NAMALWA (cell line): ENCODE results near the gene N4BP3.
A peak's percentile ranks its signal among the peaks of the same experiment; 100 is the strongest.
"Not testable (repeated sequence)": the region's sequence is repeated elsewhere in the genome, so short reads cannot be mapped to it uniquely, and the experiment has no call there.

Source experiments
- DNase-seq: peaks from one replicate; pipeline ENCODE4 v3.0.0-alpha.2; 2015; ENCODE audit warnings: low spot score

N4BP3 gene

GRCh38 chr5:178113141-178113787 lies at the start of gene N4BP3:
TSS of gene N4BP3 (plus strand) at chr5:178113532. CDS start at chr5:178119584, 6,052 bp downstream.
- DNase-seq, result peak; percentile 91

- DNase-seq, result no peak
Measured at GRCh38 chr5:178067755-178068154, 45.6 kb upstream of the N4BP3 start.

DNA sequence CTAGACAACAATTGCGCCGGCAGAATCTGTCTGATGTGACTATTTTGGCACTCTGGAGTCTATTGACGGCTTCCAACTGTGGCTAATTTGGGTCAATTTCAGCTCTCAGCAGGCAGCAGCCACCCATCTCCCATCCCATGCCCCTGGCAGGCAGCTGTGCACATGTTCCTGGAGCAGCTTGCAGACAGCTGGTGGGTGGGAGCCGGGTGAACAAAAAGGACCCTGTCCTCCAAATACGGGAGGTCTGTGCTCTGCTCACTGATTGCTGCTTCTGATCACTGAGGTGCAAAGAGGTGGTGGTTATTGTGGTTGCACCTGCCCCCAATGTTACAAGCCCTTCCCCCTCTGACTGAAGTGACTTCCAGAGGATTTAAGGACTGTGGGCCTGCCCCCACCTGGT lies 45.0 kb upstream of the N4BP3 start:
- peak; percentile 89 for DNase-seq

DNA sequence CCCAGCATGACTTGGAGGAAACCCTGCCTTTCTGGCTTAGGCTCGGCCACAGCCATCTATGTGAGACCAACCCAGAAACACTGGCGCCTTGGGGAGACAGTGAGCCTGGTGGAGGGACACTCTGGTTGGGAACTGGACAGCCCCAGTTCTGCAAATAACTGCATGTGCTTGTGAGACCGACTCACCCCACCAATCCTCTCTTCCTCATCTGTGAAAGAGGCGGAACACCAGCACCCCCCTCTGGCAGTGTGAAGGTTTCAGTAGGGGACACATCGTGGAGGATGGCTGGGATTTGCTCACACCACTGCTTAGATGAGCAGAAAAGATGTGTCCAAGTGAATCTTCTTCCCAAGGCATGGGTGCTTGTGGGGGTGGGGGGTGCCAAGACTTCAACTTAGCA lies 43.4 kb upstream of the N4BP3 start:
- DNase-seq, result peak; percentile 86

- no peak for DNase-seq
Measured at GRCh38 chr5:178071108-178071507, 42.2 kb upstream of the N4BP3 start.

DNA sequence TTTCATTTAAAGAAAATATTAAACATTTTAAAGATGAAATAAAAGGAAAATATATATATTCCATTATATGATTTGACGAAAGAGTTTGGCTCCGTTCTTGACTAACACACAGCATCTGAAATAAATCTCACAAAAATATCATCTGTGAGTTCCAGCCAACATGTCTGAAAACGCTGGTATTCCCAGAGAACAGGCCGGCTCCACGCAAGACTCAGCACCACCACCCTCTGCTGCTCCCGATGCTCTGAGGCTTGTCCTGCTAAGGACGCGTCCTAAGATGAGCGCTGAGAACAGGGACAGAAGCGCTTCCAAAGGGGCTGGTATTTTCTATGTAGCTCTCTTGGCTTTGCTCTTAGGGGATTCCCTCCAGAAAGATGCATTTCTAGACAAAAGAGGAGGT lies 40.6 kb upstream of the N4BP3 start:
- DNase-seq, result no peak

DNA sequence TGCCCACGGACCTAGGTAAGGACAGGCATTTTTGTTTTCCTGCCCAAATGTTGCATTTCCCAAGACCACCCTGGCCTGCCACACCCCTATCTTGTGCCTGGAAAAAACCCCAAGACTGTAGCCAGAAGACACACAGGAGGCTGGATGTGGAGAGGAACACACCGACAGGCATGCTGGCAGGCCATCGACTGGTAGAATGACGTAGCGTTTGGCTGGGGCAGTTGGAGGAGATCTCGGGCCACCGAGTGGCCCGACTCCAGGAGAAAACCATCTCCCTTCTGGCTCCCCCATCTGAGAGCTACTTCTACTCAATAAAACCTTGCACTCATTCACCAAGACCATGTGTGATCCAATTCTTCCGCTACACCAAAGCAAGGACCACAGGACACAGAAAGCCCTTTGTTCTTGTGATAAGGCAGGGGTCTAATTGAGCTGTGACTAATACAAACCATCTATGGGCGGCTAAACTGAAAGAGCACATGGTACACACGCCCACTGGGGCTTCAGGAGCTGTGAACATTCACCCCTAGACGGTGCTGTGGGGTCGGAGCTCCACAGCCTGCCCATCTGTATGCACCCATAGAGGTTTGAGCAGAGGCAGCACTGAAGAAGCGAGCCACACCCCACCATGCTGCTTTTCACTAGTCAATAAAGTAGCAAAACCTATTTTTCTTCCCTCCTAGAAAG lies 38.9 kb upstream of the N4BP3 start:
- peak; percentile 73 for DNase-seq

DNA sequence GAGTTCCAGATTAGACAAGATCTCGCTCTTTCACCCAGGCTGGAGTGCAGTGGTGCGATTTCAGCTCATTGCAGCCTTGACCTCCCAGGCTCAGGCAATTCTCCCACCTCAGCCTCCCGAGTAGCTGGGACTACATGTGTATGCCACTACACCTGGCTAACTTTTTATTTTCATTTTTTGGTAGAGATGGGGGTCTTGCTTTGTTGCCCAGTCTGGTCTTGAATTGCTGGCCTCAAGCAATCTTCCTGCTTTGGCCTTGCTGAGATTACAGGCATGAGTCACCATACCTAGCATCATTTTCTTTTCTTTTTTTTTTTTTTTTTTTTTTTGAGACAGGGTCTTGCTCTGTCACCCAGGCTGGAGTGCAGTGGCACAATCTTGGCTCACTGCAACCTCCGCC lies 36.4 kb upstream of the N4BP3 start:
- DNase-seq, result not testable (repeated sequence)

DNA sequence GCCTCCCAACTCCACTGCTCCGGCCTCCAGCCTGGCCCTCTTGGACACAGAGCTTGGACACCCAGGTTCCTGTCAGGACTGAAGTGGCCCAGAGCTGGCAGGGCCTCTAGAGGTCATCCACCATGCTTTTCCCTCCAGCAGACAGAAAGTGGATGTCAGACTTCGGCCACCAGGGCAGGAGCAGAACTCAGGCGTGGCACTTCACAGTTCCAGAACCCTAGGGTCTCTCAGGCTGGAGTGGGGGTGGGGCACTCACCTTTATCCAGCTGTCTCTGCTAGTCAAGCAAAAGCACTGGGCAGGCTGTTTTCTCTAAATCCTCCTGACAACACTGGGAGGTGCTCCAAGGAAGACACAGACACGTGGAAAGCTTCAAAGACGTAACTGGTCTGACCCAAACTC lies 35.6 kb upstream of the N4BP3 start:
- DNase-seq, result no peak

GRCh38 chr5:178078197-178079010 lies 34.9 kb upstream of the N4BP3 start:
- DNase-seq, result no peak

- DNase-seq, result no peak
Measured at GRCh38 chr5:178080056-178080455, 33.3 kb upstream of the N4BP3 start.

GRCh38 chr5:178080618-178081410 lies 32.5 kb upstream of the N4BP3 start:
- no peak for DNase-seq

DNA sequence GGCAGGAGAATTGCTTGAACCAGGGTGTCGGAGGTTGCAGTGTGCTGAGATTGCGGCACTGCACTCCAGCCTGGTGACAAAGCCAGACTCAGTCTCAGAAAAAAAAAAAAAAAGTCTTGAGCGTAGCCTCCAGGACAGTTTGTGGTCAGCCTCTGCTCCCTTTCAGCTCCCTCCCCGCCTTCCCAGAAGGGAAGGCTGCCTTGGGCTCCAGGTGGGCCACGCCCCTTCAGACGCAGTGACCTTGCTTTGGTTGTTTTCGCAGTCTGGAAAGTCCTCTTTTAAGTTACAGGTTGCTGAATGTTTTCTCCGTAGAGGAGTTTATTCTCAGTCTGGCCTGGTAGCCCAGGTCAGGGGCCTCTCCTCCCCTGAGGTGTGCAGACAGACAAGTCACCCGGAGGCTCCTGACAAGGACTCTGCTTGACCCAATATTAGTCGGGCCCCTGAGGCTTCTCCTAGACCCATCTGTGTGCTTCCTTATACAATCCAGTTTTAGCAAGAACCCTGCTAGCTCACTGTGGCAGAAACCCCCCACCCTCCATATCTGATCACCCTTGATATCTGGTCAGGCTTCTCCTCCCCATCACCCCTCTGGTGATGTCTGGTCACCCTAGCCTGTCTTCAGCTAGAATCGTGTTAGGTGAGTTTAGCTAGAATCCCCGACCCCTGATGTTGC lies 31.6 kb upstream of the N4BP3 start:
- DNase-seq, result no peak

DNA sequence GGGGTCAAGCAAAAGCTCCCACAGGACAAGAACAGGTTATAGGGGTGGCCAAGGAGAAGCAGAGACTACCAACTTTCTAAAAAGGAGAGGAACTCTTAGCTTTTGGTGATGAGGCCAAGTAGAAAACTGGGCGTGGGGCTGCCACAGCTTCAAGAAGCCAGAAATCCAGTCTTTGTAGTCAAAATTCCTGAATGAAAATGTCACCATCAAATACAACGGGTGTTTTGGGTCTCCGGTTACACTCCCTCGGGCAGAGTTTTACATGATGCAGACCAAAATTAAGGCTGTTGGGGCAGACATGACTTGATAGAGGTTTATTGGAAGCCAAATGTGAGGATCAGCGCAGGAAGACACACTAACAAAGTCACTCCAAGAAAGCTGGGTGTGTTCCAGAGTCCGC lies 29.4 kb upstream of the N4BP3 start:
- no peak for DNase-seq

DNA sequence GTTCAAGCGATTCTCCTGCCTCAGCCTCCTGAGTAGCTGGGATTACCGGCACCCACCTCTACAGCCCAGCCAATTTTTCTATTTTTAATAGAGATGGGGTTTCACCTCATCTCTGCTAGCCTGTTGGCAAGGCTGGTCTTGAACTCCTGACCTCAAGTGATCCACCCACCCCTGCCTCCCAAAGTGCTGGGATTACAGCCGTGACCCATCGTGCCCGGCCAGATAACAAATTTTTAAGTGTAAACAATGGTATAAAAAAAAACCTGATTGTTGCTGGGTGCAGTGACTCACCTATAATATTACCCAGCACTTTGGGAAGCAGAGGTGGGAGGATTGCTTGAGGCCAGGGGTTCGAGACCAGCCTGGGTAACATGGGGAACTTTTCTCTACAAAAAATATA lies 28.0 kb upstream of the N4BP3 start:
- no peak for DNase-seq

DNA sequence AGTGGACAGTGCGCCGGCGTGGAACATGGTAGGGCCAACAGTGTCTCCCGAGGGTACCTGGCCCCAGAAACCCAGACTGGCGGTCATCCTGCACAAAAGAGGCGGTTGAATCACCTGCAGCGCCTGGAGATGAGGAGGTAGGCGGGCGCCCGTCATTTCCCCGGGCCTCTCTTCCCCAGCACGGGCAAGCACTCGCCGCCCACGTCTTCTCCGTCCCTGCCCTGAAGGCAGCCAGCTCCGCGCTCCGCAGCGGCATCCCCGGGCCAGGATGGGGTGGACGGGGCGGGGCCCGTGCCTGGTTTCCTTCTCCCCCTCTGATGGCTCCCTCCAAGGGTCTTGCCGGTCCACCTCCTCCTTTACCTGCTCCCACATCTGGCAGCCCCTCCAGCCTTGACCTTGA lies 27.1 kb upstream of the N4BP3 start:
- DNase-seq, result no peak

- DNase-seq, result not testable (repeated sequence)
Measured at GRCh38 chr5:178087199-178087598, 26.1 kb upstream of the N4BP3 start.

DNA sequence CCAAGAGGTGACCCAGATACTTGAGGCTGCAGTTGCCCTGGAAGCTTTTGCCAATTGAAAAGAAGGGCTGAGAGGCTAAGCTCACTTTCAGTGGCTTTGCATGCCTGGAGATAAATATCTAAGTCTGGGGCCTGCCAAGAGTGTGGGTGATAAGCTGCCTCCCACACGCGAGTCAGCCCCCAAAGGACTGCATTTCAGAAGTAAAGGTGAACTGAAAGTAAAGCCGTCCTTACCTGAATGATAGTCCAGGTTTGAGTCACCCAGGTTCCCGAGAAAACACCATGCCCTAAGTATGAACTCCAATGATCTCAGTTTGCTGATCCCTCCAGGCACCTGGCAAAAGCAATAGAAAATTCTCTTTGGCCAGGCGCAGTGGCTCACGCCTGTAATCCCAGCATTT lies 22.5 kb upstream of the N4BP3 start:
- DNase-seq, result no peak

DNA sequence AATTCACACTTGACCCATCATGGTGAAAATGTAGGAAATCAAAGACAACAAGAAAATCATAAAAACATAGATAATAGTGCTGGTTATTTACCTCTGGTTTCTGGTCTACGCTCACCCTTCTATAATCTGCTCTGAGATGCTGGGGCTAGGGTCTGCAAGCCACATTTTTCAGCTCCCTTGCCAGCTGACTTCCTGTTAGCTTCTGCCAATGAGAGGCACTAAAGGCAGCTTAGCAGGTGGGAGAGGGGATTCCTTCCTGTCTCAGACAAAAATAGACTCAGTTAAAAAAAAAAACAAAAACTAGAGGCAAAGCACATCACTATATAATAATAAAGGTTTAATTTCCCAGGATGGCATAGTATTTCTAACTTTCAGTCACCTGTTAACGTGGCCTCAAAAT lies 20.2 kb upstream of the N4BP3 start:
- DNase-seq, result peak; percentile 36

GRCh38 chr5:178094345-178094744 lies 19.0 kb upstream of the N4BP3 start:
- DNase-seq, result no peak

GRCh38 chr5:178098685-178099084 lies 14.6 kb upstream of the N4BP3 start:
- DNase-seq, result no peak

GRCh38 chr5:178103612-178104011 lies 9.7 kb upstream of the N4BP3 start:
- no peak for DNase-seq
